ENCODE measurements around the gene SCTR.
A peak's percentile ranks its signal among the peaks of the same experiment; 100 is the strongest.

Gene SCTR

DNA sequence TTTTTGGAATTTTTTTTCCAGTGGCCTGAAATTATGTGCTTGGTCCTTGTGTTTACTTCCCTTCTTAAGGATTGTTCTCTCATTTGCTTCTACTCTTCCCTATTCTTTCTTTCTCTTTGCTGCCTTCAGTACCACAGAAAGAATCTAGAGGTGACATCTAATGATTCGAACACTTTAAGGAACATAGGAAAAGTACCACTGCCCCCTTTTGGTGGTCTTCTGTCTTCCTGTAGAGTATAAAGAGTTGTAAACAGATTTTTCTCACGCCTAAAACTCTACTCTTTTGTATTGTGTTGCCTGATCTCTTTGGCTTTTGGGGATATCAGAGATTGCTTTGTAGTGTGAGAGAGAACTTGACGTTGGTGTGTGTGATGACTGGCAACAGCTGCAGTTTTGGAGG is 7.0 kb upstream of the SCTR start:
- no peak overlapping the region for H2AFZ ChIP-seq
- H3K79me2 ChIP-seq, result no peaks in the 10 kb centered on the region
- H3K4me3 ChIP-seq (ENCODE audit: low read depth, low read length), result no peak overlapping the region
- no peaks in the 10 kb centered on the region for H3K4me1 ChIP-seq
- TF ChIP-seq, protein P1, sequence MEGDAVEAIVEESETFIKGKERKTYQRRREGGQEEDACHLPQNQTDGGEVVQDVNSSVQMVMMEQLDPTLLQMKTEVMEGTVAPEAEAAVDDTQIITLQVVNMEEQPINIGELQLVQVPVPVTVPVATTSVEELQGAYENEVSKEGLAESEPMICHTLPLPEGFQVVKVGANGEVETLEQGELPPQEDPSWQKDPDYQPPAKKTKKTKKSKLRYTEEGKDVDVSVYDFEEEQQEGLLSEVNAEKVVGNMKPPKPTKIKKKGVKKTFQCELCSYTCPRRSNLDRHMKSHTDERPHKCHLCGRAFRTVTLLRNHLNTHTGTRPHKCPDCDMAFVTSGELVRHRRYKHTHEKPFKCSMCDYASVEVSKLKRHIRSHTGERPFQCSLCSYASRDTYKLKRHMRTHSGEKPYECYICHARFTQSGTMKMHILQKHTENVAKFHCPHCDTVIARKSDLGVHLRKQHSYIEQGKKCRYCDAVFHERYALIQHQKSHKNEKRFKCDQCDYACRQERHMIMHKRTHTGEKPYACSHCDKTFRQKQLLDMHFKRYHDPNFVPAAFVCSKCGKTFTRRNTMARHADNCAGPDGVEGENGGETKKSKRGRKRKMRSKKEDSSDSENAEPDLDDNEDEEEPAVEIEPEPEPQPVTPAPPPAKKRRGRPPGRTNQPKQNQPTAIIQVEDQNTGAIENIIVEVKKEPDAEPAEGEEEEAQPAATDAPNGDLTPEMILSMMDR (IDR thresholded peaks at IDR 0.05), result no peak
- peaks cover 3% of the 10 kb centered on the region for H3K9me3 ChIP-seq (ENCODE audit: control insufficient read depth, low read length)
- H3K27ac ChIP-seq, result no peak overlapping the region
- no peaks in the 10 kb centered on the region for H3K27me3 ChIP-seq (ENCODE audit: control insufficient read depth, insufficient read depth, low read length)
- H3K4me2 ChIP-seq (ENCODE audit: low read length), result no peak overlapping the region
- H3K9ac ChIP-seq, result no peak overlapping the region
- H3K36me3 ChIP-seq (ENCODE audit: control insufficient read depth, insufficient read depth, low read length), result no peaks in the 10 kb centered on the region

DNA sequence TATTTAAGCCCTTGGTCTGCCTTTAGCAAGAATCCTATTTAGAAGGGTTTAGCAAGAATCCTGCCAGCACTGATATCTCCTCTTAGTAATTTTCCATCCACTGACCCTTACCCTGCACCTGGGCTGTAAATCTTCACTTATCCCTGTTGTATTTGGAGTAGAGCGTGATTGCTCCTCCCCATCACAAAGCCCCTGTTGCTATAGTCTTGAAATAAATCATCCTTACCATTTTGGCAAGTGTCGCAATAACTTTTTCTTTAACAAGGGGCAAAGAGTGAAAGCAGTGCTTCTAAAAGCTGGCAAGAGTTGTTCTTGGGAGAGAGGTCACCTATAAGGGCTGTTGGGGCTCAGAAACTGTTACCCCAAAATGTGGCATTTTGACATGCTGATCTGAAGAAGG is 3.7 kb upstream of the SCTR start:
- Histone ChIP-seq H3K27me3 (ENCODE audit: control insufficient read depth, insufficient read depth, low read length) (peaks cover 6% of the 10 kb centered on the region), H3K27ac (no peak overlapping the region), H3K9ac (no peak overlapping the region), H2AFZ (no peak overlapping the region), H3K4me3 (ENCODE audit: low read depth, low read length) (no peak overlapping the region), H3K36me3 (ENCODE audit: control insufficient read depth, insufficient read depth, low read length) (no peaks in the 10 kb centered on the region), H3K9me3 (ENCODE audit: control insufficient read depth, low read length) (no peaks in the 10 kb centered on the region), H3K79me2 (no peaks in the 10 kb centered on the region), H3K4me1 (no peaks in the 10 kb centered on the region), H3K4me2 (ENCODE audit: low read length) (no peak overlapping the region)
- TF ChIP-seq, protein P1 (IDR thresholded peaks at IDR 0.05), result no peak

DNA sequence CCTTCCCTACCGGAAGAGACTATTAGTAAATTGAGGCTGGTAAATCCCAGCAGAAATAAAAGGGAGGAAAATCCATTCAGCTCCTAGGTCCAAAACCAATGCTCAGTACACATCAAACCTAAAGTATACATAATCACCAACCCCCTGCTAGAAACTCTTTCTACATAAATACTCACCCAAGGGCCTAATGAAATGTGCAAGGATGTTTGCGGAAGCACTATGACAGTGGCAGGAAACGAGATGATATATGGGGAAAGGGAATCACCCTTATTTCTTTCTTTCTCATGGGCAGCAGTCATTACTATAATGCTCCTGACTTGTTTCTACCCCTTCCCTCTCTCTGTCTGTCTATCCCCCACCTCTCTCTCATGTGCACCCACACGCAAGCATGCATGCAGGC is 1.3 kb upstream of the SCTR start:
- TF ChIP-seq, protein P1 (IDR thresholded peaks at IDR 0.05), result no peak
- Histone ChIP-seq H3K4me2 (ENCODE audit: low read length) (no peak overlapping the region), H3K4me1 (no peaks in the 10 kb centered on the region), H3K4me3 (ENCODE audit: low read depth, low read length) (no peak overlapping the region), H3K27ac (no peak overlapping the region), H3K79me2 (no peaks in the 10 kb centered on the region), H3K9ac (no peak overlapping the region), H3K9me3 (ENCODE audit: control insufficient read depth, low read length) (no peaks in the 10 kb centered on the region), H3K27me3 (ENCODE audit: control insufficient read depth, insufficient read depth, low read length) (peaks cover 6% of the 10 kb centered on the region), H3K36me3 (ENCODE audit: control insufficient read depth, insufficient read depth, low read length) (no peaks in the 10 kb centered on the region), H2AFZ (no peak overlapping the region)

DNA sequence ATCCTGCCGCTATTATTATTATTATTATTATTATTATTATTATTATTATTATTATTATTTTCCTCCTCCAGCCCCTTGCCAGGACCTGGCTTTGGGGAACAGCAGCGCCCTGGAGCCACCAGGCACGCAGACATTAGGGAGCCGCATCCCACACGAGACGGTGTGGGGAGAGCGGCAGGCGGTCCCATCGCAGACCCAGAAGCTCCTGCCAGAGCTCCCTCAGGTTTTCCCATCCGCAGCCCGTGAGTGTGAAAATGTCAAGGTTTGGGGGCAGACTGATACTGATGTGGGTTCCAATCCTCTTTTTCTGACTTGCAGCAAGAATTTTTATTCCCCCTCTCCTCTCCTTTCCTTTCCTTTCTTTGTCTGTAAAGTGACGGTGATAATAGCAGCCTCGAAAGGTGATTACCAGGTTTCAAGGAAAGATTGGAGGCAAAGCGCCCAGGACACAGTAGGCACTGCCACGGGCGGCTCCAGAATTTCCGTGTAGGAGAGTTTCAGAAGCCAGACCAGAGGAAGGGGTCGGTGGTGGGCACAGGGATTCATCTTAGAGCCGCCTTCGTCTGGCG is 816 bp downstream of the SCTR start:
- Histone ChIP-seq H3K27ac (no peak overlapping the region), H3K4me2 (ENCODE audit: low read length) (peak overlapping the region; percentile 41), H3K4me3 (ENCODE audit: low read depth, low read length) (peak overlapping the region; percentile 3), H3K4me1 (no peaks in the 10 kb centered on the region), H2AFZ (peak overlapping the region; percentile 58), H3K9ac (no peak overlapping the region), H3K36me3 (ENCODE audit: control insufficient read depth, insufficient read depth, low read length) (no peaks in the 10 kb centered on the region), H3K27me3 (ENCODE audit: control insufficient read depth, insufficient read depth, low read length) (peaks cover 6% of the 10 kb centered on the region), H3K79me2 (no peaks in the 10 kb centered on the region), H3K9me3 (ENCODE audit: control insufficient read depth, low read length) (no peaks in the 10 kb centered on the region)
- TF ChIP-seq, protein P1 (IDR thresholded peaks at IDR 0.05), result no peak

DNA sequence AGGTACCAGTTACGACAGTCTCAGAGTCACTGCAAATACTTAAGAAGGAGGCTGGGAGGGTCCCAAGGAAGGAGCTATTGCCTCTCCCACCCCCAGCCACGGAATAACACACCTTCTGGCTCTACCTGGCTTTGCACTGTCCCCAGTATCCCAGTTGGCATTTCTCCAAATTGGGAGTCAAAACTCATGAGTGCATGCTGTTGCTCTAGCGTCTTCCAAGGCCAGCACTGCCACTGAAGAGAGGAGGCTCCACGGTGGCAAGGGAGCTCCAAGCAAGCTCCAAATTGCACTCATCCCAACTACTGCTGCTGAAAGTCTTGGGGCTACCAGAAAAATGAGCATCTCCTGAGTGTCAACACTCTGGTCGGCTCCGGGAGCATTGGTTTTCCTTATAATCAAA is 1.6 kb downstream of the SCTR start:
- Histone ChIP-seq H3K9me3 (ENCODE audit: control insufficient read depth, low read length) (no peaks in the 10 kb centered on the region), H3K4me2 (ENCODE audit: low read length) (no peak overlapping the region), H3K9ac (no peak overlapping the region), H3K27ac (no peak overlapping the region), H3K4me3 (ENCODE audit: low read depth, low read length) (no peak overlapping the region), H3K36me3 (ENCODE audit: control insufficient read depth, insufficient read depth, low read length) (no peaks in the 10 kb centered on the region), H2AFZ (no peak overlapping the region), H3K4me1 (no peaks in the 10 kb centered on the region), H3K27me3 (ENCODE audit: control insufficient read depth, insufficient read depth, low read length) (peaks cover 6% of the 10 kb centered on the region), H3K79me2 (no peaks in the 10 kb centered on the region)
- TF ChIP-seq, protein P1 (IDR thresholded peaks at IDR 0.05), result no peak

Measured in parathyroid adenoma (tissue), 2 donors.